NT2/D1 (cell line): ENCODE data around the gene RBP5.

Source experiments
- SUZ12 ChIP-seq: IDR thresholded peaks from 2 replicates; pipeline ENCODE4 v1.6.1; 2011; ENCODE audit not compliant: insufficient read length, insufficient read depth; ENCODE audit errors: extremely low read depth
- YY1 ChIP-seq: IDR thresholded peaks from 2 replicates; pipeline ENCODE4 v1.6.1; 2011; ENCODE audit not compliant: insufficient read length, insufficient read depth
- ZNF274 ChIP-seq: IDR thresholded peaks from 2 replicates; pipeline ENCODE4 v1.6.1; 2011; ENCODE audit warnings: mild to moderate bottlenecking, low read depth, low read length

DNA sequence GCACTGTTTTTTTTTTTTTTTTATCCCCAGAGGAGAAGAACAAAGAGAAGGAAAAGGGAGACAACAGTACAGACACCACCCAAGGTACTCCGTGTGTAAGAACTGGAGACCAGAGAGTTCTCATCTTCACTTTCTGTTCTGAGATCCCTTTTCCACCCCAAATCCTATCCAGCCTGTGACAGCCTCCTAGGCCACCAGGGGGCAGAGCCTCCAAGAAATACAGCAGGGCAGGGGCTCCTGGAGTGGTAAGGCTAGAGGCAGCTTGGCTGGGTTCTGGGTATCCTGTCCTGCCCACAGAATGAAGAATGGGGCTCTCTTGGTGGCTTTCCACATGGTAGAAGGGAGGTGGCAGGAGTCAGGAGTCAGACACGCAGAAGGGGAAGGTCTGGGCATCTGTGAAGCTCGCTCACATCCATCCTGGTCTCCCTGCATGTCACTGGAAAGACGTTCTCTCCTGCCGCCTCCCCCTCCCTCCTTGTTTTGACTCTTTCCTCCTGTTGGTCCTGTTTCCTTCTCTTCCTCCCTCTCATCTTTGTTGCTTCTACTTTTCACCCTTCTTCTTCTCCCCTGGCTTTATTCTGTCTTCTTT is 13.5 kb upstream of the RBP5 start:
- no peak for TF ChIP-seq ZNF274
- no peak for TF ChIP-seq YY1
- no peak for TF ChIP-seq SUZ12
